ENCODE data around the gene FAAP100.
"Not testable (repeated sequence)": the region's sequence is repeated elsewhere in the genome, so short reads cannot be mapped to it uniquely, and the experiment has no call there.

Gene FAAP100

GRCh38 chr17:81539961-81540675, 12.0 kb downstream of the FAAP100 start:
- no peak for DNase-seq (ENCODE audit: low read depth in 2 of 2, low spot score in 1 of 2)

GRCh38 chr17:81539571-81539900, 12.6 kb downstream of the FAAP100 start:
- DNase-seq (ENCODE audit: low read depth in 2 of 2, low spot score in 1 of 2) = no peak

GRCh38 chr17:81538651-81539570, 13.2 kb downstream of the FAAP100 start:
- no peak for DNase-seq (ENCODE audit: low read depth in 2 of 2, low spot score in 1 of 2)

- DNase-seq (ENCODE audit: low read depth in 2 of 2, low spot score in 1 of 2) = no peak
Measured at GRCh38 chr17:81537856-81538555, 14.1 kb downstream of the FAAP100 start.

GRCh38 chr17:81537343-81537855, 14.8 kb downstream of the FAAP100 start:
- no peak for DNase-seq (ENCODE audit: low read depth in 2 of 2, low spot score in 1 of 2)

GRCh38 chr17:81536299-81537290, 15.6 kb downstream of the FAAP100 start:
- no peak for DNase-seq (ENCODE audit: low read depth in 2 of 2, low spot score in 1 of 2)

GRCh38 chr17:81535480-81536298, 16.5 kb downstream of the FAAP100 start:
- no peak for DNase-seq (ENCODE audit: low read depth in 2 of 2, low spot score in 1 of 2)

GRCh38 chr17:81535007-81535328, 17.2 kb downstream of the FAAP100 start:
- no peak for DNase-seq (ENCODE audit: low read depth in 2 of 2, low spot score in 1 of 2)

GRCh38 chr17:81534157-81535006, 17.8 kb downstream of the FAAP100 start:
- DNase-seq (ENCODE audit: low read depth in 2 of 2, low spot score in 1 of 2) = no peak

GRCh38 chr17:81533339-81534141, 18.6 kb downstream of the FAAP100 start:
- DNase-seq (ENCODE audit: low read depth in 2 of 2, low spot score in 1 of 2) = no peak

- DNase-seq (ENCODE audit: low read depth in 2 of 2, low spot score in 1 of 2) = no peak
Measured at GRCh38 chr17:81532490-81533287, 19.5 kb downstream of the FAAP100 start.

- not testable (repeated sequence) for DNase-seq (ENCODE audit: low read depth in 2 of 2, low spot score in 1 of 2)
Measured at GRCh38 chr17:81531998-81532404, 20.2 kb downstream of the FAAP100 start.

- DNase-seq (ENCODE audit: low read depth in 2 of 2, low spot score in 1 of 2) = not testable (repeated sequence)
Measured at GRCh38 chr17:81531013-81531412, 21.1 kb downstream of the FAAP100 start.

GRCh38 chr17:81529437-81529803, 22.7 kb downstream of the FAAP100 start:
- no peak for DNase-seq (ENCODE audit: low read depth in 2 of 2, low spot score in 1 of 2)

- DNase-seq (ENCODE audit: low read depth in 2 of 2, low spot score in 1 of 2) = no peak
Measured at GRCh38 chr17:81528651-81529436, 23.3 kb downstream of the FAAP100 start.

- DNase-seq (ENCODE audit: low read depth in 2 of 2, low spot score in 1 of 2) = no peak
Measured at GRCh38 chr17:81528384-81528650, 23.8 kb downstream of the FAAP100 start.

Measured in stimulated activated CD8-positive, alpha-beta memory T cell treated with anti-CD3 and anti-CD28 coated beads, Interleukin-4, amount 100 ng/mL, for 4 hours (primary cell).